ENCODE results near the gene KLF2.

The KLF2 gene

DNA sequence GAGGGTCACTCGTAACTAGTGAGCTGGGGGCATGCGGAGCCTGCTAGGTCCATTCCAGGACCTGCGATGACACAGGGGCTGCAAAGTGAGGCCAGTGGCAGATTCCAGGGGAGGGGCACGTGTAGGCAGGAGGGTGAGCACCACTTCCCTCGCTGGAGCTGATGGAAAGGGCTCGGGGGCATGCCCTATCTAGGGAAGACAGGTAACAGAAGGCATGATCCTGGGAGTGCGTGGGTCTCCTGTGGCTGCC lies 51.2 kb downstream of the KLF2 start:
- Mint-ChIP-seq H3K9me3 (no peaks in the 10 kb centered on the region), H3K4me3 (peak overlapping the region; percentile 72), H3K27me3 (ENCODE audit: low read depth) (no peaks in the 10 kb centered on the region), H3K4me1 (ENCODE audit: low read depth) (peaks cover 47% of the 10 kb centered on the region), H3K36me3 (ENCODE audit: low read depth) (peaks cover 41% of the 10 kb centered on the region), H3K27ac (peak overlapping the region; percentile 83)
- no peak for DNase-seq (ENCODE audit: low spot score)

DNA sequence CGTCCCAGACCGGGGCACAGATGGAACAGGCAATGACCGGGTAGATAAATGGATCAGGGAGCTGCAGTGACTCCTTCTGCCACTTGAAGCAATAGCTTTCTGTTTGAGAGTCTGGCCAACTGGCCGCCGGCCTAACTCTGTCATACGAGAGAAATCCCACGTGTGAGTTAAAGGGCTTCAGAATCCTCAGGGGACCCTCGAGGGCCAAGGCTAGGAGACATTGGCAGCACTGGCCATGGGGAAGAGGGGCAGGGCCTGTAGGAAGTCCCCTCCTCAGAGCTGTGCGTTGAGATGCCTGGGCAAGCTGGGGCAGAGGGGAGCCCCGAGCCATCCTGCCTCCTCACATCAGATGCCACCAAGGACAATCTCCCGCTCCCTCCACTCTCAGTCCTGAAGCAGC lies 51.6 kb downstream of the KLF2 start:
- Mint-ChIP-seq H3K36me3 (ENCODE audit: low read depth) (peaks cover 38% of the 10 kb centered on the region), H3K27me3 (ENCODE audit: low read depth) (no peaks in the 10 kb centered on the region), H3K9me3 (no peaks in the 10 kb centered on the region), H3K4me1 (ENCODE audit: low read depth) (peaks cover 43% of the 10 kb centered on the region), H3K4me3 (peak overlapping the region; percentile 72), H3K27ac (peak overlapping the region; percentile 83)
- no peak for DNase-seq (ENCODE audit: low spot score)

DNA sequence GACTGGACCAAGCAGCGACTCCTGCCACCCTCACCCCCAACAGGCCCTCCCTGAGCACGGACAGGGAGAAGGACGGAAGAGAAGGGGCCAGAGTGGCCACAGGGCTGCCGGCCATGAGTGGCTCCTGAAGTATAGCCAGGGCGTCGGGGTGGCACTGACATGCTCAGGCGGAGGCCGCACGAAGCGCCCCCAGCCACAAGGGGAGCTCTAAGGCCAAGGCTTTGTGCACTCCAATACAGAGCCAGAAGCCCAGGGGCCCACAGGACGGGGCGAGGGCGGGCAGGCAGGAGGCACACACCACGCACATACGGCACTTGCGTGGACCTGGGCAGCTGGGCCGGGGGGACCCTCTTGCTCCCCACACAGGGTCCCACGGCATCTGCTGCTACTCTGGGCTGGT lies 52.0 kb downstream of the KLF2 start:
- Mint-ChIP-seq H3K36me3 (ENCODE audit: low read depth) (peaks cover 42% of the 10 kb centered on the region), H3K9me3 (no peaks in the 10 kb centered on the region), H3K27ac (no peak overlapping the region), H3K27me3 (ENCODE audit: low read depth) (no peaks in the 10 kb centered on the region), H3K4me1 (ENCODE audit: low read depth) (peaks cover 43% of the 10 kb centered on the region), H3K4me3 (no peak overlapping the region)
- DNase-seq (ENCODE audit: low spot score): no peak

DNA sequence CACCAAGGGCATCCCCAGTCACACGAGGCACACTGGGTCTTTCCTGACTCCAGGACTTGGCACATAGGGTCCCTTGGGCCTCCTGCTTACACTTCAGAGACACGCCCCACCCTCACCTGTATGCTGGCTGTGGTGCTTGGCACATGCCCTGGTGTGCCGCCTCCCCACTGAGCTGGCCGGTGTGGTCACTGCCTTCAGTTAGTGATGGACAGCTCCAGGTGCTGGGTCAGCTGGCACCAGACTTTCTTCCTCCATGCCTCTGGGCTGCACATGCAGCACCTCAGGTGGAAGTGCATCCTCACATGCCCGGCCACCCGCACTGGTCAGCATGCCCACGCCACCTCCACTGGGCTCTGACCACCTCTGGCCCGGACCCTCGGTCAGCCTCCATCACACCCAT lies 52.9 kb downstream of the KLF2 start:
- H3K27me3 Mint-ChIP-seq (ENCODE audit: low read depth): no peaks in the 10 kb centered on the region
- H3K27ac Mint-ChIP-seq: peak overlapping the region; percentile 7
- no peak overlapping the region for H3K4me3 Mint-ChIP-seq
- H3K4me1 Mint-ChIP-seq (ENCODE audit: low read depth): peaks cover 41% of the 10 kb centered on the region
- no peak for DNase-seq (ENCODE audit: low spot score)
- H3K9me3 Mint-ChIP-seq: no peaks in the 10 kb centered on the region
- peaks cover 42% of the 10 kb centered on the region for H3K36me3 Mint-ChIP-seq (ENCODE audit: low read depth)
